GM21360 (cell line): ENCODE measurements around the gene LNPEP.

Experiments used
- ATAC-seq: cut with Tn5 transposase; IDR thresholded peaks from one replicate; pipeline ENCODE4 v1.9.1; 2021; ENCODE audit warnings: mild to moderate bottlenecking, moderate library complexity; ENCODE audit not compliant: unreplicated experiment

The LNPEP gene

GRCh38 chr5:96994493-96994892 lies 58.6 kb downstream of the LNPEP start:
- no peak for ATAC-seq

- ATAC-seq, result no peak
These were observed 59.5 kb downstream of the LNPEP start for GRCh38 chr5:96995419-96995818.

GRCh38 chr5:96997265-96997859 lies 61.5 kb downstream of the LNPEP start:
- ATAC-seq, result no peak

- no peak for ATAC-seq
These were observed 64.0 kb downstream of the LNPEP start for GRCh38 chr5:96999856-97000255.

GRCh38 chr5:97000391-97000790 lies 64.5 kb downstream of the LNPEP start:
- no peak for ATAC-seq

- ATAC-seq, result no peak
These were observed 67.1 kb downstream of the LNPEP start for GRCh38 chr5:97002983-97003382.

- ATAC-seq, result no peak
These were observed 68.7 kb downstream of the LNPEP start for GRCh38 chr5:97004423-97005060.

GRCh38 chr5:97006454-97007060 lies 70.7 kb downstream of the LNPEP start:
- ATAC-seq, result no peak

- ATAC-seq, result peak; percentile 64
These were observed 73.5 kb downstream of the LNPEP start for GRCh38 chr5:97009212-97009898.

- ATAC-seq, result no peak
These were observed 74.0 kb downstream of the LNPEP start for GRCh38 chr5:97009921-97010320.

- ATAC-seq, result no peak
These were observed 74.7 kb downstream of the LNPEP start for GRCh38 chr5:97010606-97011005.

- ATAC-seq, result no peak
These were observed 75.7 kb downstream of the LNPEP start for GRCh38 chr5:97011567-97011966.

GRCh38 chr5:97019435-97020117 lies 83.7 kb downstream of the LNPEP start:
- no peak for ATAC-seq

GRCh38 chr5:97021416-97021815 lies 85.5 kb downstream of the LNPEP start:
- no peak for ATAC-seq

GRCh38 chr5:97022898-97023297 lies 87.0 kb downstream of the LNPEP start:
- peak; percentile 64 for ATAC-seq

- ATAC-seq, result no peak
These were observed 90.8 kb downstream of the LNPEP start for GRCh38 chr5:97026721-97027120.

GRCh38 chr5:97037819-97038218 lies 101.9 kb downstream of the LNPEP start:
- no peak for ATAC-seq

GRCh38 chr5:97041239-97041638 lies 105.4 kb downstream of the LNPEP start:
- no peak for ATAC-seq

- ATAC-seq, result no peak
These were observed 107.1 kb downstream of the LNPEP start for GRCh38 chr5:97042996-97043395.

- no peak for ATAC-seq
These were observed 107.6 kb downstream of the LNPEP start for GRCh38 chr5:97043511-97043910.

GRCh38 chr5:97044052-97044451 lies 108.2 kb downstream of the LNPEP start:
- no peak for ATAC-seq
